H1 (cell line): ENCODE results near the gene ZGLP1. TPM values are rescaled to one million over a fixed set of nuclear protein-coding genes. Genes with fewer than 3 reads are reported as not detected.
A peak's percentile ranks its signal among the peaks of the same experiment; 100 is the strongest.

Experiments used
- CTCF ChIA-PET: fragments of 300-600 bp; sonication (Branson Sonifier 250); formaldehyde crosslinking; loops from one replicate; lab custom pipeline; 2021; ENCODE audit not compliant: partially characterized antibody; lab: Charles Lee
- POLR2A ChIA-PET: fragments of 300-600 bp; sonication (Branson Sonifier 250); formaldehyde crosslinking; loops from one replicate; lab custom pipeline; 2021; ENCODE audit warnings: inconsistent platforms; ENCODE audit not compliant: partially characterized antibody; lab: Charles Lee
- DNase-seq, 2 experiments: peaks; one replicate each; pipeline versions ENCODE4 v3.0.0 to v3.0.0-alpha.2; 2010 to 2022; ENCODE audit warnings: low spot score in 2 of 2, low read depth in 1 of 2, mixed read lengths in 1 of 2
- FAIRE-seq: peaks from 2 replicates; lab custom pipeline; 2011; peaks lifted over from hg19 to GRCh38; lab: Jason Lieb, UNC
- H2AFZ ChIP-seq: 2 replicates; pipeline ENCODE4 v1.8.1; 2012; ENCODE audit warnings: low read length, inconsistent platforms
- H2AK5ac ChIP-seq: 2 replicates; pipeline ENCODE4 v1.6.1; 2013; ENCODE audit warnings: low read depth, low read length
- H2BK120ac ChIP-seq: replicated peaks from 2 replicates; pipeline ENCODE3; 2013; ENCODE audit warnings: low read depth, low read length, inconsistent platforms
- H2BK12ac ChIP-seq: 2 replicates; pipeline ENCODE4 v1.6.1; 2013; ENCODE audit warnings: low read depth, low read length
- H2BK15ac ChIP-seq: 2 replicates; pipeline ENCODE4 v1.6.1; 2013; ENCODE audit warnings: low read length
- H2BK20ac ChIP-seq: 2 replicates; pipeline ENCODE4 v1.6.1; 2013; ENCODE audit warnings: low read length
- H2BK5ac ChIP-seq: 2 replicates; pipeline ENCODE4 v1.6.1; 2013; ENCODE audit warnings: low read depth, low read length
- H3K14ac ChIP-seq: 2 replicates; pipeline ENCODE4 v1.6.1; 2013; ENCODE audit warnings: inconsistent platforms; ENCODE audit not compliant: insufficient read length
- H3K18ac ChIP-seq: 2 replicates; pipeline ENCODE4 v1.6.1; 2013; ENCODE audit warnings: low read length; ENCODE audit errors: extremely low read depth
- H3K23ac ChIP-seq: 2 replicates; pipeline ENCODE4 v1.6.1; 2013; ENCODE audit warnings: inconsistent platforms; ENCODE audit not compliant: insufficient read length
- H3K23me2 ChIP-seq: 2 replicates; pipeline ENCODE4 v1.6.1; 2013; ENCODE audit warnings: low read depth, low read length
- H3K27ac ChIP-seq: 2 replicates; pipeline ENCODE4 v1.6.1; 2011; ENCODE audit warnings: low read depth, low read length, inconsistent platforms
- H3K27me3 ChIP-seq, 4 experiments: replicated peaks in 1 of 4; 1 replicate in 1 of 4; 2 replicates in 3 of 4; pipeline versions ENCODE4 v1.6.1 to v1.8.1; 2011 to 2013; ENCODE audit warnings: low read length in 3 of 4, mild to moderate bottlenecking in 3 of 4, inconsistent platforms in 2 of 4, mixed read lengths in 2 of 4, moderate library complexity in 1 of 4; ENCODE audit not compliant: control insufficient read depth in 3 of 4, insufficient read depth in 3 of 4; ENCODE audit errors: extremely low read depth in 1 of 4
- H3K36me3 ChIP-seq, 4 experiments: 2 replicates each; pipeline versions ENCODE4 v1.6.1 to v1.8.1; 2011 to 2013; ENCODE audit warnings: mild to moderate bottlenecking in 4 of 4, low read length in 3 of 4, moderate library complexity in 2 of 4, control low read depth in 1 of 4, inconsistent platforms in 1 of 4; ENCODE audit not compliant: insufficient read depth in 4 of 4, control insufficient read depth in 2 of 4
- H3K4ac ChIP-seq: replicated peaks from 2 replicates; pipeline ENCODE3; 2013; ENCODE audit warnings: low read length, low read depth, mixed read lengths, inconsistent platforms; ENCODE audit not compliant: insufficient read length
- H3K4me1 ChIP-seq, 4 experiments: replicated peaks in 1 of 4; 1 replicate in 1 of 4; 2 replicates in 3 of 4; pipeline versions ENCODE4 v1.6.1 to v1.8.1; 2011 to 2013; ENCODE audit warnings: low read length in 3 of 4, inconsistent platforms in 2 of 4, mixed read lengths in 1 of 4; ENCODE audit not compliant: insufficient read depth in 4 of 4, control insufficient read depth in 3 of 4
- H3K4me2 ChIP-seq, 2 experiments: 2 replicates each; pipeline versions ENCODE4 v1.6.1 to v1.8.1; 2011 to 2013; ENCODE audit warnings: low read depth in 2 of 2, low read length in 2 of 2, control low read depth in 1 of 2, inconsistent platforms in 1 of 2, mild to moderate bottlenecking in 1 of 2; ENCODE audit not compliant: insufficient read depth in 1 of 2
- H3K4me3 ChIP-seq, 4 experiments: fragments of 200-600, 300-600 bp in 1 of 4; sonication (generic), shearing (Covaris generic), sonication (Bioruptor Twin) in 1 of 4; 2 replicates each; pipeline versions ENCODE4 v1.5.1 to v1.8.1; 2011 to 2016; ENCODE audit warnings: low read length in 4 of 4, low read depth in 3 of 4, control low read depth in 2 of 4, inconsistent platforms in 2 of 4, mild to moderate bottlenecking in 2 of 4, mixed read lengths in 1 of 4, moderate library complexity in 1 of 4; ENCODE audit not compliant: insufficient read depth in 2 of 4; ENCODE audit errors: extremely low read depth in 1 of 4
- H3K56ac ChIP-seq: replicated peaks from 2 replicates; pipeline ENCODE3; 2013; ENCODE audit warnings: low read depth, mild to moderate bottlenecking, mixed read lengths, low read length, inconsistent platforms; ENCODE audit not compliant: insufficient read length
- H3K79me1 ChIP-seq: 2 replicates; pipeline ENCODE4 v1.6.1; 2013; ENCODE audit warnings: low read depth, low read length, control low read depth
- H3K79me2 ChIP-seq, 2 experiments: 2 replicates each; pipeline versions ENCODE4 v1.6.1 to v1.8.1; 2012 to 2013; ENCODE audit warnings: low read length in 2 of 2, mild to moderate bottlenecking in 2 of 2, inconsistent platforms in 1 of 2; ENCODE audit not compliant: insufficient read depth in 2 of 2, control insufficient read depth in 1 of 2
- H3K9ac ChIP-seq, 4 experiments: replicated peaks in 1 of 4; 1 replicate in 1 of 4; 2 replicates in 3 of 4; pipeline versions ENCODE4 v1.6.1 to v1.8.1; 2011 to 2013; ENCODE audit warnings: low read depth in 3 of 4, low read length in 3 of 4, control low read depth in 2 of 4, mild to moderate bottlenecking in 2 of 4, moderate library complexity in 2 of 4, inconsistent platforms in 1 of 4; ENCODE audit errors: extremely low read depth in 1 of 4
- H3K9me3 ChIP-seq, 2 experiments: 2 replicates each; pipeline versions ENCODE4 v1.6.1 to v1.8.1; 2012 to 2013; ENCODE audit warnings: mild to moderate bottlenecking in 2 of 2, moderate library complexity in 2 of 2, control low read depth in 1 of 2, inconsistent platforms in 1 of 2, low read depth in 1 of 2, low read length in 1 of 2, mixed read lengths in 1 of 2; ENCODE audit not compliant: insufficient read depth in 2 of 2
- H4K20me1 ChIP-seq, 2 experiments: replicated peaks in 1 of 2; 2 replicates each; pipeline versions ENCODE3 to v1.8.1; 2011 to 2013; ENCODE audit warnings: inconsistent platforms in 2 of 2, low read length in 2 of 2, mild to moderate bottlenecking in 1 of 2; ENCODE audit not compliant: insufficient read depth in 2 of 2, control insufficient read depth in 1 of 2
- H4K5ac ChIP-seq: 2 replicates; pipeline ENCODE4 v1.6.1; 2013; ENCODE audit warnings: low read length, low read depth, mixed read lengths, inconsistent platforms; ENCODE audit not compliant: insufficient read length
- H4K8ac ChIP-seq: 2 replicates; pipeline ENCODE4 v1.8.0; 2013; ENCODE audit warnings: mild to moderate bottlenecking, moderate library complexity, low read length, inconsistent platforms; ENCODE audit not compliant: insufficient read depth; ENCODE audit errors: extremely low read depth
- H4K91ac ChIP-seq: replicated peaks from 2 replicates; pipeline ENCODE3; 2013; ENCODE audit warnings: low read length, mixed read lengths, inconsistent platforms; ENCODE audit not compliant: insufficient read length
- GTF2F1 ChIP-seq: IDR thresholded peaks from 2 replicates; pipeline ENCODE4 v1.6.1; 2012; ENCODE audit warnings: low read depth, low read length, improper control_type of control experiment, borderline replicate concordance
- KDM1A ChIP-seq: fragments of 200-600, 300-600 bp; sonication (generic); IDR thresholded peaks from 2 replicates; pipeline ENCODE4 v1.7.1; 2016; ENCODE audit warnings: mild to moderate bottlenecking, low read length, borderline replicate concordance
- KDM4A ChIP-seq: IDR thresholded peaks from one replicate; pipeline ENCODE4 v1.7.1; 2012; ENCODE audit warnings: low read depth, mild to moderate bottlenecking, moderate library complexity, low read length, inconsistent platforms; ENCODE audit not compliant: severe bottlenecking
- NRF1 ChIP-seq: IDR thresholded peaks from 2 replicates; pipeline ENCODE4 v1.6.1; 2011; ENCODE audit warnings: mild to moderate bottlenecking, low read depth, low read length, improper control_type of control experiment
- POLR2AphosphoS5 ChIP-seq: IDR thresholded peaks from 2 replicates; pipeline ENCODE4 v1.6.1; 2011; ENCODE audit warnings: low read depth, low read length
- RBBP5 ChIP-seq: IDR thresholded peaks from 2 replicates; pipeline ENCODE4 v1.7.1; 2012; ENCODE audit warnings: low read depth, mild to moderate bottlenecking, inconsistent platforms, low read length, moderate library complexity, borderline replicate concordance
- RFX5 ChIP-seq: IDR thresholded peaks from 2 replicates; pipeline ENCODE4 v1.6.1; 2011; ENCODE audit warnings: low read depth, low read length, improper control_type of control experiment, borderline replicate concordance
- SP1 ChIP-seq: IDR thresholded peaks from 2 replicates; pipeline ENCODE4 v1.6.1; 2011; ENCODE audit warnings: low read depth, low read length
- TAF1 ChIP-seq: IDR thresholded peaks from 2 replicates; pipeline ENCODE4 v1.6.1; 2011; ENCODE audit warnings: mild to moderate bottlenecking, low read depth, low read length
- TCF12 ChIP-seq: IDR thresholded peaks from 2 replicates; pipeline ENCODE4 v1.6.1; 2011; ENCODE audit warnings: low read depth, mild to moderate bottlenecking, low read length
- WGBS, 2 experiments: shearing (Covaris generic) in 1 of 2; methylation state at CpG; one replicate each; pipeline versions ENCODE4 v1.1.6 to v1.1.7; 2013 to 2015; ENCODE audit warnings: low lambda C conversion rate in 2 of 2, mixed read lengths in 2 of 2, inconsistent platforms in 1 of 2, low coverage in 1 of 2, missing lambda C conversion rate in 1 of 2; ENCODE audit not compliant: insufficient replicate concordance in 2 of 2, insufficient coverage in 1 of 2, insufficient read length in 1 of 2; ENCODE audit errors: extremely low coverage in 1 of 2, missing lambda C conversion rate in 1 of 2; 5-methylcytosine and 5-hydroxymethylcytosine counted together
- polyA plus RNA-seq, 7 experiments: library from polyadenylated mRNA; depleted of rRNA in 3 of 7; stranded (reverse) in 5 of 7; unstranded in 2 of 7; fragments of >200 nt in 5 of 7; fragments of 200-250 nt in 2 of 7; gene quantifications; 1 replicate in 5 of 7; 2 replicates in 1 of 7; 4 replicates in 1 of 7; pipeline versions ENCODE4 v1.2.1 to v1.2.3, GENCODE V29; 2011 to 2013; ENCODE audit warnings: missing spikeins in 2 of 7, mixed read lengths in 2 of 7
- total RNA-seq: library from RNA; stranded (reverse); fragmentation: NEBNext Ultra II Directional; extraction: Animal tissue kit (Norgen Biotek cat#: 25700); gene quantifications from 2 replicates; pipeline ENCODE4 v1.2.1, GENCODE V29; 2021
- TF ChIP-seq, protein P1 (sequence below): IDR thresholded peaks from 2 replicates; pipeline ENCODE4 v1.6.1; 2012; ENCODE audit warnings: inconsistent platforms

ZGLP1 gene
- total and polyA plus RNA-seq, 2 of the 8 experiments (the other 6 are each of a cell fraction or from before 2014, with no cell fraction given): 4.2 to 5.1 TPM

DNA sequence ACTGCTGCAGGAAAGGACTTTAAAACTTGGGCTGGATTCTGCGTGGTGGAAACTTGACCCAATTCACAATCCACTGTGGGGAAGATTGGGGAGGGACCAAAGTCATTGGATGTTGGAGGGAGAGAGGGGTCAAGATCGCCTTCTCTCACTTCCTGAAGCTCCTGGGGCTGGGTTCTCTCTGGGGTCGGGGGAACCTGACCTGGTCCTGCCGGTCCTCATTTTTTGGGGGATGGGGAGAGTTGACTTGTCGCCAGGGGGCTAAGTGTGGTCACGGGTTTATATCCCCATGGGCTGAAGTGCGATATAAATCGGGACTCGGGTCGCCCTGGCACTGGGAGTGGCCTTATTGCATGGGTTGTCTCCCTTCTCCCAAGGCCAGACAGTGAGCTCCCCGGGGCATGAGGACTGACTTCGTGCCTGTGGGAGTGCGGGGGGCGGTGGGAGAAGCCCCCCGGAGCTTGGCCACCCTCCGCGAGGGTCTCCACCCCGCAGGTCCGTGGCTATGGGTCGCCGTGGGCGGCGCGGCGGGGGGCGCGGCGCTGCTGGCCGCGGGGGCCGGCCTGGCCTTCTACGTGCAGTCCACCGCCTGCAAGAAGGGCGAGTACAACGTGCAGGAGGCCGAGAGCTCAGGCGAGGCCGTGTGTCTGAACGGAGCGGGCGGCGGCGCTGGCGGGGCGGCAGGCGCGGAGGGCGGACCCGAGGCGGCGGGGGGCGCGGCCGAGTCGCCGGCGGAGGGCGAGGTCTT lies 13.6 kb downstream of the ZGLP1 start:
- peak overlapping the region; percentile 19 to 59 (median 40) for H3K4me3 ChIP-seq
- H4K8ac ChIP-seq: peak overlapping the region; percentile 29; the same call in 1 of the 2 replicates
- peaks cover 0 to 20% of the 10 kb centered on the region in 2 experiments for H4K20me1 ChIP-seq
- TF ChIP-seq, protein P1, sequence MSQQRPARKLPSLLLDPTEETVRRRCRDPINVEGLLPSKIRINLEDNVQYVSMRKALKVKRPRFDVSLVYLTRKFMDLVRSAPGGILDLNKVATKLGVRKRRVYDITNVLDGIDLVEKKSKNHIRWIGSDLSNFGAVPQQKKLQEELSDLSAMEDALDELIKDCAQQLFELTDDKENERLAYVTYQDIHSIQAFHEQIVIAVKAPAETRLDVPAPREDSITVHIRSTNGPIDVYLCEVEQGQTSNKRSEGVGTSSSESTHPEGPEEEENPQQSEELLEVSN: peak; percentile 71; the same call in 1 of the 2 replicates
- TF ChIP-seq SP1: no peak
- no peak; the same call in 1 of the 2 replicates for TF ChIP-seq TAF1
- no peak; the same call in 1 of the 2 replicates for TF ChIP-seq RBBP5
- TF ChIP-seq POLR2AphosphoS5: no peak
- TF ChIP-seq RFX5: no peak
- TF ChIP-seq TCF12: no peak
- peak; percentile 86 for TF ChIP-seq KDM4A
- no peak for TF ChIP-seq KDM1A
- TF ChIP-seq NRF1: no peak
- no peak for TF ChIP-seq GTF2F1

More for the DNA sequence above, 13.6 kb downstream of the ZGLP1 start:
- no peak overlapping the region for H3K27ac ChIP-seq
- H4K91ac ChIP-seq: no peak overlapping the region
- H3K27me3 ChIP-seq: peaks cover 35 to 62% (median 57%) of the 10 kb centered on the region in 4 experiments
- H3K9me3 ChIP-seq: no peaks in the 10 kb centered on the region
- POLR2A ChIA-PET: interaction anchor here (1.0 to 1.9 kb wide), 7 partner anchors 9 to 35 kb away, joined by 3 to 8 read pairs (median 5); partner anchors contain the start of genes FDX2, ICAM1 and ICAM4
- WGBS, 2 experiments: 3% methylated on average over 34 of the region's 58 CpGs; no CpG with 5 or more reads in 1 of the 2 experiments
- H2BK12ac ChIP-seq: no peak overlapping the region
- FAIRE-seq (no peak), DNase-seq (peak in 1 of 2 experiments; percentile 75)
- H3K56ac ChIP-seq: no peak overlapping the region
- peak overlapping the region; percentile 84 to 88 for H3K4me2 ChIP-seq
- H3K4me1 ChIP-seq: peaks cover 0 to 28% (median 13%) of the 10 kb centered on the region in 4 experiments; a peak in 6 of 7 replicates
- no peak overlapping the region for H3K4ac ChIP-seq
- no peak overlapping the region for H3K14ac ChIP-seq
- H2BK15ac ChIP-seq: no peak overlapping the region
- 0 out of 2 replicates have a peak overlapping the region, but pooled peaks have one; percentile 30 for H2AFZ ChIP-seq
- H3K18ac ChIP-seq: no peak overlapping the region; the same call in 1 of the 2 replicates
- no peak overlapping the region for H3K9ac ChIP-seq
- no peak overlapping the region for H3K23ac ChIP-seq
- no peaks in the 10 kb centered on the region for H3K36me3 ChIP-seq
- H2AK5ac ChIP-seq: no peak overlapping the region
- no peak overlapping the region for H2BK20ac ChIP-seq
- H3K23me2 ChIP-seq: peaks cover 18% of the 10 kb centered on the region; the same call in 1 of the 2 replicates
- H2BK120ac ChIP-seq: no peak overlapping the region
- H3K79me1 ChIP-seq: no peaks in the 10 kb centered on the region
- H3K79me2 ChIP-seq: no peaks in the 10 kb centered on the region
- H4K5ac ChIP-seq: no peak overlapping the region
- no peak overlapping the region for H2BK5ac ChIP-seq
- CTCF ChIA-PET: interaction anchor here (0.7 to 2.2 kb wide), 12 partner anchors 11 to 125 kb away, joined by 3 to 15 read pairs (median 4); partner anchors contain the start of gene ICAM1
